ENCODE data around the gene XKR3. TPM values are rescaled to one million over a fixed set of nuclear protein-coding genes. Genes with fewer than 3 reads are reported as not detected.

The XKR3 gene
- total RNA-seq, 4 donors from 2014 or later: not detected

DNA sequence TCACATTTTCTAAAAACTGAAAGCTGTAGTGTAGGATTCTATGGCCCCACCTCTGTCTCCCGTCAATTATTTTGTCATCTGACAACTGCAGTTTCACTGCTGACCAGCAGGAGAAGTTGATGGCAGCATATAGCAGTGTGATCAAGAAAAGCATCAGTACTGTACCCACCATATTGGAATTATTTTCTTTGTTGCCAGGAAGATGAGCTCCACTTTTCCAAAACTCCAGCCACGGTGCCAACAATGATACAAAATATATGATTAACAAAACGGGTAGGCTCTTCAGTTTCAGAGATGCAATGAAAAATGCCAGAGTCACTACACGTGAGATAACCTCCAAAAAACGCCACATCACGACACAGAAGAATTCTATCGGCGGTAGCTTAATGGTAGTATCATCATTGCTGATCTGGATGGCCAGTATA is 41.3 kb downstream of the XKR3 start:
- ATAC-seq: no peak
- TF ChIP-seq, protein P1, sequence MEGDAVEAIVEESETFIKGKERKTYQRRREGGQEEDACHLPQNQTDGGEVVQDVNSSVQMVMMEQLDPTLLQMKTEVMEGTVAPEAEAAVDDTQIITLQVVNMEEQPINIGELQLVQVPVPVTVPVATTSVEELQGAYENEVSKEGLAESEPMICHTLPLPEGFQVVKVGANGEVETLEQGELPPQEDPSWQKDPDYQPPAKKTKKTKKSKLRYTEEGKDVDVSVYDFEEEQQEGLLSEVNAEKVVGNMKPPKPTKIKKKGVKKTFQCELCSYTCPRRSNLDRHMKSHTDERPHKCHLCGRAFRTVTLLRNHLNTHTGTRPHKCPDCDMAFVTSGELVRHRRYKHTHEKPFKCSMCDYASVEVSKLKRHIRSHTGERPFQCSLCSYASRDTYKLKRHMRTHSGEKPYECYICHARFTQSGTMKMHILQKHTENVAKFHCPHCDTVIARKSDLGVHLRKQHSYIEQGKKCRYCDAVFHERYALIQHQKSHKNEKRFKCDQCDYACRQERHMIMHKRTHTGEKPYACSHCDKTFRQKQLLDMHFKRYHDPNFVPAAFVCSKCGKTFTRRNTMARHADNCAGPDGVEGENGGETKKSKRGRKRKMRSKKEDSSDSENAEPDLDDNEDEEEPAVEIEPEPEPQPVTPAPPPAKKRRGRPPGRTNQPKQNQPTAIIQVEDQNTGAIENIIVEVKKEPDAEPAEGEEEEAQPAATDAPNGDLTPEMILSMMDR (IDR thresholded peaks at IDR 0.05 in 4 of 5, conservative IDR thresholded peaks at IDR 0.05 in 1 of 5): no peak
- TF ChIP-seq POLR2A (IDR thresholded peaks at IDR 0.05): no peak
- in situ Hi-C loops (cut with MboI; ENCODE audit: low sequenced_read_pairs in 4 of 4) (no loop called here), intact Hi-C loops (cut with DNase I; ENCODE audit: low total_unique reads) (no loop called here)
- no peak for DNase-seq
- no peaks in the 10 kb centered on the region for H3K36me3 ChIP-seq
- H3K9me3 ChIP-seq: no peaks in the 10 kb centered on the region
- no peak overlapping the region for H3K4me3 ChIP-seq
- H3K4me1 ChIP-seq: no peaks in the 10 kb centered on the region
- H3K27ac ChIP-seq: no peak overlapping the region
- no peaks in the 10 kb centered on the region for H3K27me3 ChIP-seq

DNA sequence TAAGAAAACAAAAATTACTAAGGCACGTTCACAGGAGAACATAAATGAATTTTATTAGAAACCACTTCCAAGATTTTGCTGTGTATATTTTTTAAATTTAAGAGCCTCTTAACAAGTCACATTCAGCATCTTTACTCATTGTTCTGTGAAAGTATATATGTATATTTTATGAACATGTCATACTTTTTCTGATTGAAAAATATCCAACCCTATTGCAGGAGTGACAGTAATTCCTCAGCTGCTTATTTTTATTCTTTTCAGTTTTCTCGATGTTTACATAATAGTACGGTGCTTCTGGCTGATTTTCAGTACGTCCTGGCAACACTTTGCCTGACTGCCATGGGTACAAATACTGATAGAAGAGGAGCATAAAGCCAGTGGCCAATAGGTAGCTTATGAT is 41.8 kb downstream of the XKR3 start:
- Histone ChIP-seq H3K4me3 (no peak overlapping the region), H3K9me3 (no peaks in the 10 kb centered on the region), H3K4me1 (no peaks in the 10 kb centered on the region), H3K27ac (no peak overlapping the region), H3K27me3 (no peaks in the 10 kb centered on the region), H3K36me3 (no peaks in the 10 kb centered on the region)
- ATAC-seq (no peak), DNase-seq (no peak)
- in situ Hi-C loops (cut with MboI; ENCODE audit: low sequenced_read_pairs in 4 of 4) (no loop called here), intact Hi-C loops (cut with DNase I; ENCODE audit: low total_unique reads) (no loop called here)
- TF ChIP-seq POLR2A (IDR thresholded peaks at IDR 0.05): no peak
- TF ChIP-seq, protein P1 (IDR thresholded peaks at IDR 0.05 in 4 of 5, conservative IDR thresholded peaks at IDR 0.05 in 1 of 5): no peak

DNA sequence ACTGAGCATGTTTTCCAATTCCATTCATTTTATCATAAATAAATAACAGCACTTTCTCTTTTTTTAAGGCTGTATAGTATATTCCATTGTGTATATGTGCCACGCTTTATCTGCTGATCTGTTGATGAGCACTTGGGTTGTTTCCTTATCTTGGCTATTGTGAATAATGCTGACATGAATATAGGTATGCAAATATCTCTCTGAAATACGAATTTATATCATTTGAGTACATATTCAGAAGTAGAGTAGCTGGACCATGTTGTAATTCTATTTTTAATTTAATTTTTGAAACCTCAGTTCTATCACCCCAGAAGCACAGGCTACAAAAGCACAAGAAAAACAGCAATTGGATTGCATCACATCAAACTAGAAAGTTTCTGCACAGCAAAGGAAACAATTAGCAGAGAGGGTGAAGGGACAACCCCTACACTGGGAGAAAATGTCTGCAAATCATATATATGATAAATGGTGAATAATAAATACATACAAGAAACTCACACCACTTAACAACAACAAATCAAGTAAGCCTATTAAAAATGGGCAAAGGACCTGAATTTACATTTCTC is 43.4 kb downstream of the XKR3 start:
- no peaks in the 10 kb centered on the region for H3K9me3 ChIP-seq
- TF ChIP-seq, protein P1 (IDR thresholded peaks at IDR 0.05 in 4 of 5, conservative IDR thresholded peaks at IDR 0.05 in 1 of 5): no peak
- no peak for TF ChIP-seq POLR2A (IDR thresholded peaks at IDR 0.05)
- in situ Hi-C loops (cut with MboI; ENCODE audit: low sequenced_read_pairs in 4 of 4): no loop called here

DNA sequence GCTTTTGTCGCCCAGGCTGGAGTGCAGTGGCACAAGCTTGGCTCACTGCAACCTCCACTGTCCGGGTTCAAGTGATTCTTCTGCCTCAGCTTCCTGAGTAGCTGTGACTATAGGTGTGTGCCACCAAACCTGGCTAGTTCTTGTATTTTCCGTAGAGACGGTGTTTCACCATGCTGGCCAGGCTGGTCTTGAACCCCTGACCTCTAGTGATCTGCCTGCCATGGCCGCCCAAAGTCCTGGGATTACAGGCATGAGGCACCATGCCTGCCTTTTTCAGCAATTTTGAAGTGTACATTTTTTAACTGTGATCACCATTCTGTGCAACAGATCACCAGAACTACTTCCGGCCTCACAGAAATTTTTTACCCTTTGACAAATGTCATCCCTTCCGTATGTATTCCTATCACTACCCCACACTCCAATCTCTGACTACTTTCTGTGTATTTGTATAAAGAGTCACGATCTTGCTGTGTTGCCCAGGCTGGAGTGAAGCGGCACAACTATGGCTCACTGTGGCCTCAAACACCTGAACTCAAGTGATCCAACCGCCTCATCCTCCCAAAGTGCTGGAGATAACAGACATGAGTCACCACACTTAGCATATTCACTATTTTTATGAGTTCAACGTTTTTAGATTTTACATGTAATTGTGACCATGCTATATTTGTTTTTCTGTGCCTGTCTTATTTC is 44.0 kb downstream of the XKR3 start:
- no peaks in the 10 kb centered on the region for H3K4me1 ChIP-seq
- no peaks in the 10 kb centered on the region for H3K9me3 ChIP-seq
- ATAC-seq (no peak), DNase-seq (no peak)
- no peak overlapping the region for H3K4me3 ChIP-seq
- intact Hi-C loops (cut with DNase I; ENCODE audit: low total_unique reads) (no loop called here), in situ Hi-C loops (cut with MboI; ENCODE audit: low sequenced_read_pairs in 4 of 4) (no loop called here)
- H3K36me3 ChIP-seq: no peaks in the 10 kb centered on the region
- H3K27me3 ChIP-seq: no peaks in the 10 kb centered on the region
- no peak overlapping the region for H3K27ac ChIP-seq
- TF ChIP-seq, protein P1 (IDR thresholded peaks at IDR 0.05 in 4 of 5, conservative IDR thresholded peaks at IDR 0.05 in 1 of 5): no peak
- TF ChIP-seq POLR2A (IDR thresholded peaks at IDR 0.05): no peak

More for the DNA sequence above, 43.4 kb downstream of the XKR3 start:
- intact Hi-C loops (cut with DNase I; ENCODE audit: low total_unique reads): no loop called here
- H3K4me1 ChIP-seq: no peaks in the 10 kb centered on the region
- ATAC-seq (no peak), DNase-seq (no peak)
- no peaks in the 10 kb centered on the region for H3K36me3 ChIP-seq
- H3K27ac ChIP-seq: no peak overlapping the region
- H3K4me3 ChIP-seq: no peak overlapping the region
- no peaks in the 10 kb centered on the region for H3K27me3 ChIP-seq
